Measurements from ENCODE around the gene ZNF580.

The ZNF580 gene

GRCh38 chr19:55643887-55644176 is 3.0 kb downstream of the ZNF580 start:
- H3K36me3 ChIP-seq (ENCODE audit: insufficient read depth, low read length) = peaks cover 10% of the 10 kb centered on the region
- H3K9ac ChIP-seq (ENCODE audit: low read length) = peak overlapping the region; percentile 58
- peak overlapping the region; percentile 78 to 95 for H3K4me3 ChIP-seq (ENCODE audit: low read depth in 1 of 2, low read length in 2 of 2)
- H3K27me3 ChIP-seq (ENCODE audit: control insufficient read depth in 1 of 2, insufficient read depth in 2 of 2, low read length in 2 of 2) = no peaks in the 10 kb centered on the region
- H3K27ac ChIP-seq (ENCODE audit: low read depth, low read length) = peak overlapping the region; percentile 52
- H3K9me3 ChIP-seq (ENCODE audit: low read length) = no peaks in the 10 kb centered on the region
- peaks cover 35% of the 10 kb centered on the region for H3K4me1 ChIP-seq (ENCODE audit: insufficient read depth, low read length)

- Histone ChIP-seq H3K4me1 (ENCODE audit: insufficient read depth, low read length) (peaks cover 35% of the 10 kb centered on the region), H3K27ac (ENCODE audit: low read depth, low read length) (peak overlapping the region; percentile 52), H3K27me3 (ENCODE audit: control insufficient read depth in 1 of 2, insufficient read depth in 2 of 2, low read length in 2 of 2) (no peaks in the 10 kb centered on the region), H3K4me3 (ENCODE audit: low read depth in 1 of 2, low read length in 2 of 2) (peak overlapping the region; percentile 78 to 95), H3K36me3 (ENCODE audit: insufficient read depth, low read length) (peaks cover 10% of the 10 kb centered on the region), H3K9ac (ENCODE audit: low read length) (peak overlapping the region; percentile 58), H3K9me3 (ENCODE audit: low read length) (no peaks in the 10 kb centered on the region)
Observed at GRCh38 chr19:55644191-55644833, 3.5 kb downstream of the ZNF580 start.

- Histone ChIP-seq H3K4me1 (ENCODE audit: insufficient read depth, low read length) (peaks cover 33% of the 10 kb centered on the region), H3K9me3 (ENCODE audit: low read length) (no peaks in the 10 kb centered on the region), H3K36me3 (ENCODE audit: insufficient read depth, low read length) (peaks cover 10% of the 10 kb centered on the region), H3K27me3 (ENCODE audit: control insufficient read depth in 1 of 2, insufficient read depth in 2 of 2, low read length in 2 of 2) (no peaks in the 10 kb centered on the region), H3K9ac (ENCODE audit: low read length) (no peak overlapping the region), H3K27ac (ENCODE audit: low read depth, low read length) (peak overlapping the region; percentile 37), H3K4me3 (ENCODE audit: low read depth in 1 of 2, low read length in 2 of 2) (peak overlapping the region in 1 of 2 donors; percentile 95)
Observed at GRCh38 chr19:55644842-55645511, 4.2 kb downstream of the ZNF580 start.

- H3K27ac ChIP-seq (ENCODE audit: low read depth, low read length) = no peak overlapping the region
- peaks cover 27% of the 10 kb centered on the region for H3K4me1 ChIP-seq (ENCODE audit: insufficient read depth, low read length)
- peaks cover 10% of the 10 kb centered on the region for H3K36me3 ChIP-seq (ENCODE audit: insufficient read depth, low read length)
- H3K4me3 ChIP-seq (ENCODE audit: low read depth in 1 of 2, low read length in 2 of 2) = no peak overlapping the region
- no peak overlapping the region for H3K9ac ChIP-seq (ENCODE audit: low read length)
- H3K27me3 ChIP-seq (ENCODE audit: control insufficient read depth in 1 of 2, insufficient read depth in 2 of 2, low read length in 2 of 2) = no peaks in the 10 kb centered on the region
- no peaks in the 10 kb centered on the region for H3K9me3 ChIP-seq (ENCODE audit: low read length)
Observed at GRCh38 chr19:55645512-55645881, 4.7 kb downstream of the ZNF580 start.

- peak overlapping the region; percentile 67 to 78 for H3K4me3 ChIP-seq (ENCODE audit: low read depth in 1 of 2, low read length in 2 of 2)
- peak overlapping the region; percentile 81 for H3K27ac ChIP-seq (ENCODE audit: low read depth, low read length)
- peak overlapping the region; percentile 11 for H3K9ac ChIP-seq (ENCODE audit: low read length)
- peaks cover 10% of the 10 kb centered on the region for H3K36me3 ChIP-seq (ENCODE audit: insufficient read depth, low read length)
- H3K27me3 ChIP-seq (ENCODE audit: control insufficient read depth in 1 of 2, insufficient read depth in 2 of 2, low read length in 2 of 2) = no peaks in the 10 kb centered on the region
- H3K4me1 ChIP-seq (ENCODE audit: insufficient read depth, low read length) = peaks cover 27% of the 10 kb centered on the region
- no peaks in the 10 kb centered on the region for H3K9me3 ChIP-seq (ENCODE audit: low read length)
Observed at GRCh38 chr19:55646889-55647731, 6.3 kb downstream of the ZNF580 start.

- Histone ChIP-seq H3K9ac (ENCODE audit: low read length) (peak within 1 kb of the TSS; percentile 11), H3K4me1 (ENCODE audit: insufficient read depth, low read length) (peaks cover 27% of the 10 kb centered on the region), H3K4me3 (ENCODE audit: low read depth in 1 of 2, low read length in 2 of 2) (peak within 1 kb of the TSS; percentile 67 to 78), H3K36me3 (ENCODE audit: insufficient read depth, low read length) (peaks cover 10% of the 10 kb centered on the region), H3K27me3 (ENCODE audit: control insufficient read depth in 1 of 2, insufficient read depth in 2 of 2, low read length in 2 of 2) (no peaks in the 10 kb centered on the region), H3K9me3 (ENCODE audit: low read length) (no peaks in the 10 kb centered on the region), H3K27ac (ENCODE audit: low read depth, low read length) (peak within 1 kb of the TSS; percentile 81)
Observed at GRCh38 chr19:55647732-55648584, 7.2 kb downstream of the ZNF580 start, which contains the start of gene CCDC106. TSS of gene CCDC106 (plus strand) at chr19:55648212. CDS start at chr19:55649047, 835 bp downstream.

- peak overlapping the region; percentile 11 for H3K9ac ChIP-seq (ENCODE audit: low read length)
- H3K36me3 ChIP-seq (ENCODE audit: insufficient read depth, low read length) = peaks cover 10% of the 10 kb centered on the region
- H3K27ac ChIP-seq (ENCODE audit: low read depth, low read length) = peak overlapping the region; percentile 81
- peak overlapping the region; percentile 67 to 78 for H3K4me3 ChIP-seq (ENCODE audit: low read depth in 1 of 2, low read length in 2 of 2)
- H3K4me1 ChIP-seq (ENCODE audit: insufficient read depth, low read length) = peaks cover 27% of the 10 kb centered on the region
- H3K27me3 ChIP-seq (ENCODE audit: control insufficient read depth in 1 of 2, insufficient read depth in 2 of 2, low read length in 2 of 2) = no peaks in the 10 kb centered on the region
- no peaks in the 10 kb centered on the region for H3K9me3 ChIP-seq (ENCODE audit: low read length)
Observed at GRCh38 chr19:55648585-55649267, 7.9 kb downstream of the ZNF580 start.

GRCh38 chr19:55649268-55650125 is 8.7 kb downstream of the ZNF580 start:
- Histone ChIP-seq H3K9ac (ENCODE audit: low read length) (peak overlapping the region; percentile 11), H3K36me3 (ENCODE audit: insufficient read depth, low read length) (peaks cover 10% of the 10 kb centered on the region), H3K27ac (ENCODE audit: low read depth, low read length) (peak overlapping the region; percentile 81), H3K4me3 (ENCODE audit: low read depth in 1 of 2, low read length in 2 of 2) (peak overlapping the region; percentile 67 to 78), H3K9me3 (ENCODE audit: low read length) (no peaks in the 10 kb centered on the region), H3K4me1 (ENCODE audit: insufficient read depth, low read length) (peaks cover 22% of the 10 kb centered on the region), H3K27me3 (ENCODE audit: control insufficient read depth in 1 of 2, insufficient read depth in 2 of 2, low read length in 2 of 2) (no peaks in the 10 kb centered on the region)

GRCh38 chr19:55650126-55650557 is 9.3 kb downstream of the ZNF580 start:
- Histone ChIP-seq H3K4me1 (ENCODE audit: insufficient read depth, low read length) (peaks cover 18% of the 10 kb centered on the region), H3K9me3 (ENCODE audit: low read length) (no peaks in the 10 kb centered on the region), H3K4me3 (ENCODE audit: low read depth in 1 of 2, low read length in 2 of 2) (no peak overlapping the region), H3K27ac (ENCODE audit: low read depth, low read length) (no peak overlapping the region), H3K36me3 (ENCODE audit: insufficient read depth, low read length) (peaks cover 4% of the 10 kb centered on the region), H3K27me3 (ENCODE audit: control insufficient read depth in 1 of 2, insufficient read depth in 2 of 2, low read length in 2 of 2) (no peaks in the 10 kb centered on the region), H3K9ac (ENCODE audit: low read length) (no peak overlapping the region)

All from muscle layer of colon (tissue), 2 donors.